ENCODE data around the gene CCK.

Gene CCK, protein sequence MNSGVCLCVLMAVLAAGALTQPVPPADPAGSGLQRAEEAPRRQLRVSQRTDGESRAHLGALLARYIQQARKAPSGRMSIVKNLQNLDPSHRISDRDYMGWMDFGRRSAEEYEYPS

DNA sequence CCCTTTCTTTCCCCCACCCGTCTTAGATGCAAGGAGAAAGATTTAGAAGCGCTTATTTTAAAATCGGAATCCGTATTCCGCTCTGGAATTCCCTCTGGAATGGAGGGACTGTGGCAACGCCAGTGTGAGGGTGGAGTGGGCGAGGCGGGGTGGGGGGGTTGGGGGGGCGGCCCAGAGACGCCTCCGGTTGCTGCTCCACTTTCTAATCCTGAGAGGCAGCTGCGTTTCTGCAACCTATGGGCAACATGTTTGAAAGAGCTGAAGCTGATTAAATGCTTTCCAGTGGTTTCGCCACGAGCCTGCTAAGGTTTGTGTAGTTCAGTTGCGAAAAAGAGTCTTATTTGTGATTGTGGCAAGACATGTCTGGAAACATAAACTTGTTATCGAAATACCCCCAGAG, at the start of gene CCK:
CCK (minus strand) TSS at position 101 of the 400 bp plus-strand sequence. CDS start 2,555 bp downstream, outside the sequence.
- DNase-seq: no peak
- H3K36me3 ChIP-seq (replicated peaks): no peaks in the 10 kb centered on the region
- no peak for TF ChIP-seq CTCF (IDR thresholded peaks at IDR 0.05; ENCODE audit: low read depth, low read length, missing control alignments)
- in situ Hi-C loops (cut with HindIII; ENCODE audit: low pct_ligation_motif_present, low sequenced_read_pairs): no loop called here
- no peak within 1 kb of the TSS for H3K27ac ChIP-seq
- no peak within 1 kb of the TSS for H3K4me3 ChIP-seq (ENCODE audit: low read depth, low read length)
- peaks cover 43% of the 10 kb centered on the region for H3K27me3 ChIP-seq (replicated peaks)

- DNase-seq: no peak
- TF ChIP-seq CTCF (IDR thresholded peaks at IDR 0.05; ENCODE audit: low read depth, low read length, missing control alignments): no peak
- in situ Hi-C loops (cut with HindIII; ENCODE audit: low pct_ligation_motif_present, low sequenced_read_pairs): no loop called here
- Histone ChIP-seq H3K27ac (no peak overlapping the region), H3K4me3 (ENCODE audit: low read depth, low read length) (no peak overlapping the region), H3K36me3 (replicated peaks) (no peaks in the 10 kb centered on the region), H3K27me3 (replicated peaks) (no peaks in the 10 kb centered on the region)
Measured at GRCh38 chr3:42314411-42314810, 48.4 kb upstream of the CCK start.

DNA sequence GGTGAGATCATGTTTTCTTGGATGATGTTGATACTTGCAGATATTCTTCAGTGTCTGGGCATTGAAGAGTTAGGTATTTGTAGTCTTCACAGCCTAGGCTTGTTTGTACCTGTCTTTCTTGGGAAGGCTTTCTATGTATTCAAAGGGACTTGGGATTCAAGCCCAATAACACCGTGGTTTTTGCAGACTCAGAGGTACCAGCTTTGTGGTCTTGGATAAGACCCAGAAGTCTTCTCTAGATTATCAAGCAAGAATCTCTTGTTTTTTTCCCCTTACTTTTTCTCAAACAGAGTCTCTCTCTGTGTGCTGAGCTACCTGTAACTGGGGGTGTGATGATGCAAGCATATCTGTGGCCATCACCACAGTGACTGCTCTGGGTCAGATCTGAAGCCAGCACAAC, 42.7 kb upstream of the CCK start:
- H3K36me3 ChIP-seq (replicated peaks): no peaks in the 10 kb centered on the region
- H3K27ac ChIP-seq: no peak overlapping the region
- DNase-seq: no peak
- in situ Hi-C loops (cut with HindIII; ENCODE audit: low pct_ligation_motif_present, low sequenced_read_pairs): no loop called here
- no peak overlapping the region for H3K4me3 ChIP-seq (ENCODE audit: low read depth, low read length)
- TF ChIP-seq CTCF (IDR thresholded peaks at IDR 0.05; ENCODE audit: low read depth, low read length, missing control alignments): no peak
- no peaks in the 10 kb centered on the region for H3K27me3 ChIP-seq (replicated peaks)

DNA sequence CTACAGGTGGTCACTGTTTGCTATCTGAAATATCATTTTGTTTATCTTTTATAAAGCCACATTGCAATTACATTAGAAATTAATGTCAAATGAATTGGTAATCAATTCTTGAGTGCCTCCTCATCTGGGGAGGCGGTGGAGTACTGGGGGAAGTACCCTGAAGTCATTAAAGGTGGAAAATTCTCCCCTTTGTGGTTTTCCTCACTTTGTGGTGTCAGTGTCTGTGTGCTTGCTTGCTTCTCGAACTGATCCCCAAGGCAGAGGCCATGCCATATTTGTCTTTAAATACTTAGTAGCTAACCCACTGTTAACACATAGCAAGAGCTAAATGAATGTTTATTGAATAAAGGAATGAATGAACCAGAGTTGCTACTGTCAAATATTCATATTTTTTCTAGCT, 40.5 kb upstream of the CCK start:
- no peak for DNase-seq
- in situ Hi-C loops (cut with HindIII; ENCODE audit: low pct_ligation_motif_present, low sequenced_read_pairs): no loop called here
- no peaks in the 10 kb centered on the region for H3K27me3 ChIP-seq (replicated peaks)

GRCh38 chr3:42302924-42303634, 37.1 kb upstream of the CCK start:
- Histone ChIP-seq H3K27ac (no peak overlapping the region), H3K27me3 (replicated peaks) (no peaks in the 10 kb centered on the region), H3K36me3 (replicated peaks) (no peaks in the 10 kb centered on the region), H3K4me3 (ENCODE audit: low read depth, low read length) (no peak overlapping the region)
- DNase-seq: no peak
- in situ Hi-C loops (cut with HindIII; ENCODE audit: low pct_ligation_motif_present, low sequenced_read_pairs): no loop called here
- TF ChIP-seq CTCF (IDR thresholded peaks at IDR 0.05; ENCODE audit: low read depth, low read length, missing control alignments): no peak

More for the DNA sequence above, 40.5 kb upstream of the CCK start:
- no peak for TF ChIP-seq CTCF (IDR thresholded peaks at IDR 0.05; ENCODE audit: low read depth, low read length, missing control alignments)
- Histone ChIP-seq H3K4me3 (ENCODE audit: low read depth, low read length) (no peak overlapping the region), H3K36me3 (replicated peaks) (no peaks in the 10 kb centered on the region), H3K27ac (no peak overlapping the region)

Data from brain microvascular endothelial cell (primary cell).